Skeletal muscle cell (primary cell): ENCODE results near the gene LILRB3.
"Not testable (repeated sequence)": the region's sequence is repeated elsewhere in the genome, so short reads cannot be mapped to it uniquely, and the experiment has no call there.

Source experiments
- DNase-seq: peaks from one replicate; pipeline ENCODE4 v3.0.0-alpha.2; 2010; ENCODE audit warnings: low read depth
- H3K4me3 ChIP-seq: 2 replicates; pipeline ENCODE4 v1.5.1; 2011; ENCODE audit warnings: low read depth, mild to moderate bottlenecking, control low read depth, low read length, moderate library complexity

Gene LILRB3

DNA sequence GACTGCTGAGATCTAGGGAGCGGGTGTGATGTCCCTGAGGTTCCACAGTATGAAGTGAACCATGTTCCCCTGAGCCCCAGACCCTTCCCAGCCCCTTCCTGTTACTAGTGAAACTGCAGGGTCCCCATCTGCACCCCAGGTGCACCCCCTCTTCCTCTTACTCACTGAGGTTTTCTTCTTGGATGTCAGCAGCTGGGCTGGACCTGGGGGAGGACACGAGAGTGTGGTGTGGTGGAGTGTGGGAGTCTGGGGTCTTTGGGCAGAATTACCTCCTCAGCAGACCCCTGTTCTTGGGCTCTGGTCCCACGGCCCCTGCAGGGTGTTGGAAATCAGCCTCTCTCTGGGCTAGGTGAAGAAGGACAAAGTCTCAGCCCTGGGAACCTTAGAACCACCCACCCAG is 23.1 kb upstream of the LILRB3 start:
- H3K4me3 ChIP-seq = no peak overlapping the region
- no peak for DNase-seq

DNA sequence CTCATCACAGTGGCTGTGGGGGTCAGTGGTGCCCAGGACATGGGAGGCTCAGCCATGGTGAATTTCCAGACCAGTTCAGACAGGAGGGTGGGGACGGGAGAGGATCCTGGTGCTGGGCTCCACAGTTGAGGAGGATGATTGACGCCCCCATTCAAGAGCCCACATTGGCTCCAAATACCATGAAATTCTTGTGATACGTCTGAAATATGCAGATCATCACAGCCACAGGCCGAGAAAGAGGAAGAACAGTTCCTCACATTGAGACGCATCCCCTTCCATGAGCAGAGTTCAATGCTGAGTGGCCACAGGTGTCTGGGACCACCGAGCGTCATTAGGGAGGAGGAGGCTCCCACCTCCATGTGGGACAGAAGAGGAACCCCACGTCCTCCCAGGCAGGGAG is 21.0 kb upstream of the LILRB3 start:
- not testable (repeated sequence) for DNase-seq, H3K4me3 ChIP-seq

DNA sequence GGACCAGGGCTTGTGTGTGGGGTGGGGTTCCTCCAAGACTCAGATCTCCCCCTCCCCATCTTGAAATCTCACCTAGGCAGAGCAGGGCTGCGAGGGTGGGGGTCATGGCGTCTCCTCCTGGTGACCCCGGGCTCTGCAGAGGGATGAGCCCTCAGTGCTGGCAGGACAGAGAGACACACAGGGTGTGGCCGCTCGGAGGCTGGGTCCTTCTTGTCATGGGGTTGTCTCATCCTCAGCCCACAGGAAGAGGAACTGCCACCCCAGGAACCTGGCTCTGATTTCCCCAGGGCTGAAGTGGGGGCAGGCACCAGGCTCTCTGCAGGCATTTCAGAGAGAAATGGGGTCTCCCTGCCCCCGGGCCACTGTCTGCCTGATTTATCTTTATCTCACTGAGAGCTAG is 19.8 kb upstream of the LILRB3 start, which contains the start of gene LILRA6:
LILRA6 (minus strand) TSS at position 145 of the 400 bp plus-strand sequence.
- H3K4me3 ChIP-seq, DNase-seq: not testable (repeated sequence)

DNA sequence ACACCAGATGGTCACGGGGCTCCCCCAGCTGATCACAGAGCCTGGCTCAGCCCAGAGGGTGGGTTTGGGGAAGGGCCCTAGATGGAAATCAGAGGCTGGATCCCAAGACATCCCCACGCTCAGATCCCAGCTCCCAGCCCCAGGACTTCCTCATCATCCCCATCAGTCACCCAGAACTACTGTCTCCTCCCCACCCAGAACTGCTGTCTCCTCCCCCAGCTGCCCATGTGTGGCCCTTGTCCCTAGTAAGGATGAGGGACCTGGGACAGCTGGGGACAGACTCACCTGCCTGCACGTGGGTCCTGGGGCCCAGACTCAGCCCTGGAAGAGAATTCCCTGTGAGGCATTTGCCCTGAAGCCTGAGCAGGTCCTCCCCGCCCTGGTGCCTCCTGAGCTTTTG is 19.4 kb upstream of the LILRB3 start:
- not testable (repeated sequence) for DNase-seq

DNA sequence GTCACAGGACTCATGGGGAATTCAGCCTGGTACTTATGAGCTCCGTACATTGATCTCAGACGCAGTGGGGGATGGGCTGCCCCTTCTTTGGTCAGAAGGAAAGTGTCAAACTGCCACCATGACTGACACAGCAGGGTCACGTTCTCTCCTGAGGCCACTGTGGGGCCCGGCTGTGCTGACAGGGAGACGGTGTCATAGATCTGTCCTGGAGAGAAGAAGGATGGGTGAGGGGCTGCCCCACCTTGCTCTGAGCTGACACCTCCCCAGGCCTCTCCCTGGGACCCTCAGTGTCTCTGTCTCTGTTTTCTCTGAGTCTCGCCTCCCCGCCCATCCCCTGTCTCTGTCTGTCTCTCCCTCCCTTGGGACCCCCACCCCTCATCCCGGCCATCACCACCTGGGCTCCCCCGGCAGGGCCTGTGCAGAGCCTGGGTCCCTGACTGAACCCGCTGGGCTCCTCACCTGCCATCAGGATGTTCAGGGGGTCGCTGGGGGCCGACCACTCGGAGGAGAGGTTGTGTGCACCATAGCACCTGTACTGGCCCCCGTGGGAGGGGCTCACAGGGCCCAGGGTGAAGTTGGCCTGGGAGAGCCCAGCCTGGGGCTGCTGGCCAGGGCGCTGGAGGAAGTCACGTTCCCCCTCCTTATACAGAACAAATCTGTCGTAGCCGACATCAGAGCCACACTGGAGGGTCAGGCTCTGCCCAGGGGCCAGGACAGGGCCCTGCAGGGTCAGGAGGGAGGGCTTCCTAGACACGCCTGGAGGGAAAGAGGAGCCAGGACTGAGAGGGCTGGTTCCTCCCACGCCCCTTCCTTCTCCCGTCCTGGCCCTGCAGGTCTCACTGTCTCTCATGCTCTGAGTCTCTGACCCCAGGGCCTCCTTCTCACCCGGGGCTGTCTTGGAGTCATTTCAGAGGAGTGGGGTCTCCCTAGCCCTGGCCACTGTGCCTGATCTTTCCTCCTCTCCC is 17.8 kb upstream of the LILRB3 start:
- not testable (repeated sequence) for H3K4me3 ChIP-seq, DNase-seq

More for the DNA sequence above, 19.4 kb upstream of the LILRB3 start:
- not testable (repeated sequence) for H3K4me3 ChIP-seq

DNA sequence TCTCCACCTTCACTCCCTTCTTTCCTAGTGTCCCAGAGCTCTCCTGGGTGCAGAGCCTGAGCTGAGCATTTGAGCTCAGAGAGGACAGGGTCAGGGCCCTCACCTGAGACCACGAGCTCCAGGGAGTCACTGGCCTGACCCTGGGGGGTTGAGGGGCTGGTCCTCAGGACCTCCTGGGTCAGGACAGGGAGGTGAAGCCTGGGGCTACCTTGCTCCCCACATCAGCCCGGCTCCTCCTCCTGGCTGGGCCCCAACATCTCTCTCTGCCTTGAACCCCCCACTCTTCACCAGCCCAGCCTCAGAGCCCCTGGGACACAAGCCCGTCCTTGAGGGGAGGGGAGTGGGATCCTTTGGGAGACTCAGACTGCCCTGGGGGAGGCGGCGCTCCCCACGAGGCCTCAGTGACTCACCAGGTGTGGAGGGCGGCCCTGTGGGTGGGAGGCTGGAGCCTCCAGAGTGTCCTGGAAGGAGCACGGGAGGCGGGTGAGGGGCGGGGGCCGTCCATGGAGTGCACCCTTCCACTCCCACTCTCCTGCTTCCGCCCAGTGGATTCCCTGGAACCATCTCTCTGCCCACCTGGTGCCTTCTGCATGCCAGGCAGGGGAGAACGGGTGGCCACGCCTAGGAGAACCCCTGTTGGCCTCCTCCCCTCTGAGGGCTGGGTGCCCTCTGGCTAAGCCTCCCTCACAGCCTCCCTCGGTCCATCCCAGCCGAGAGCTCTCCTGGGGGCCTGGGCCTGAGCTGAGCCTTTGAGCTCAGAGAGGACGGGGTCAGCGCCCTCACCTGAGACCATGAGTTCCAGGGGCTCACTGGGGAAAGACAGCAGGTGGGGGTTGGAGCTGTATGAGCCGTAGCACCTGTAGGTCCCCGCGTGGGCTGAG is 16.9 kb upstream of the LILRB3 start:
- DNase-seq, H3K4me3 ChIP-seq: not testable (repeated sequence)

DNA sequence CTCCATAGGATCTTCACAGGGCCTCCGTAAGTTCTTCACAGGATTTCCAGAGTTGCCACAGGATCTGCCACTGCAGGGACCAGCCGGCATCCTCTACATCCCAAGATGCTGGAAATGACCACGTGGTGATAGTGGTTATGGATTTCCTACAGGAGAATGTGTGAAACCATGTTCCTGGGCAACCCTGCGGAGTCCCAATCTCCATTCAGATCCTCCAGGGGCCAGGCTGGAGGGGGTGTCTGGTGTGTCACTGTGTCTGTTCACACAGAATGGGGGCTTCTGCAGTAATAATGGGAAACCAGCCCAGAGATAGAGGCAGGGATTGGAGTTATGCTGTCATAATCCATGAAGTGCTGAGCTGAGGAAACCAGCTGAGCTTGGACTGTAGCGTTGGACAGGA is 11.1 kb upstream of the LILRB3 start:
- H3K4me3 ChIP-seq = no peak overlapping the region
- no peak for DNase-seq

DNA sequence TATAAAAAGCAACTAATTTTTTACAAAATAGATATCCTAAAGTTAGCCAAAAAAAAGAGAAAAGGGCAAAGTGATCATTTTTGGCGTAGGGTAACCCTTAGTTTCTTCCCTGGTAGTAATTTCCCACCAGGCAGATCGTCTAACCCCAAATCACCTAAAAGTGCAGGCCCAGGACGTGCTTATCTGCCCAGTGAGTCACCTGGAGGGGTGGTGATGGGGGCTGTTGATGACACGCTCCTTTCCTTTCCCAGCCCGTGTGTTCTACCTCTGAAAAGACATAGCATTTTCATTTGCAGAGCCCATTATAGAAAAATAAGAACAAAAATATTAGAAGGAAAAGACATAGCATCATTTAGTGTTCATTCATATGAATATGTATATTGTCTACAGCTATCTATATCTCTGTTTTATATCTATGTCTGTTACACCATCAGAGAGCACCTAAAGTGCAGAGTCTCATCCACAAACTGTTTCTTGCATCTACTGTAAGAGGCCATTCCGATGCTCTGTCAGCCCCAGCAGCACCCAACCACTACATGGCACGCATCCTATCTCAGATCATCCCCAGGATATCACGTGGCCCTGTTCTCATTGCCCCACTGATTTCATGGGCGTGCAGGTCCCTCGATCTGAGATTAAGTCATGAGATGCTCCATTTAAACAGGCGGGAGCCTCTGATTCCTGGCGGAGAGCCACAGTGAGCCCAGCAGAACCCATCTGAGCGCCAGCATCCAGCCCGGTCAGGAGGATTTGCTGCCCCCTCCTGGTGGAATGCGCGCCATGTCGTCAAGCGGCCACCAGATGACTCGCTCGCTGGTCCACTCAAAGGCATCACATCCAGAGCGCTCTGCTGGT is 8.5 kb upstream of the LILRB3 start:
- peak; percentile 39 for DNase-seq
- H3K4me3 ChIP-seq = no peak overlapping the region

DNA sequence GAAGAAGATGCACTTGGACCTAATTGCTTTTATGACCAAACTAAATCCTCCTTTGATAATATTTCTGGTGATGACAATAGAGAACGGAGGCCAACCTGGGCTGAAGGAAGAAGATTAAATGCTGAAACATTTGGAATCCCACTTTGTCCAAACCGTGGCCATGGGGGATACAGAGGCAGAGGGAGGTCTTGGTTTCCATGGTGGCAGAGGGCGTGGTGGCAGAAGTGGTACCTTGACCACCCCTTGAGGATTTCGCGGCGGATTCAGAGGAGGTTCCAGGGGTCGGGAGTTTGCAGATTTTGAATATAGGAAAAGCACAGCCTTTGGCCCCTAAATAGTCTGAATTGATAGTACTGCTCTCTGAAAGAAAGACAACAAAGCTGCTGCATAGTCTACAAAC is 7.2 kb upstream of the LILRB3 start:
- DNase-seq = no peak
- no peak overlapping the region for H3K4me3 ChIP-seq

DNA sequence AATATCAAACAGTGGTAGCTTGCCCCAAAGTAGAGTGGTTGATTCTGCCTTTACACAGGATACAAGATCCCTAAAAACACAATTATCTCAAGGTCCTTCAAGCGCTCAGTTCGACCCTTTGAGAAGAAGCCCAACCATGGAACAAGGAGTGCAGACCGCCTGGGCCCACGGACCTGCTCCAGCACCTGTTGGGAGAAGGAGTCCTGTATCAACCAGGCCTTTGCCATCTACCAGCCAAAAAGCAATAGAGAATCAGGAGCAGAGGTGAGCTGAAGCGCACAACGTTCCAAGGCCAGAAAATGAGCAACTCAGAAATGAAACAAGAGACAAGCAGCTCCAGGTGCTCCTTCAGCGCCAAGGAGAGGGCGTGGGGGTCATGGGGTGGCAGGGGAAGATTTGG is 6.3 kb upstream of the LILRB3 start:
- no peak overlapping the region for H3K4me3 ChIP-seq
- no peak for DNase-seq

DNA sequence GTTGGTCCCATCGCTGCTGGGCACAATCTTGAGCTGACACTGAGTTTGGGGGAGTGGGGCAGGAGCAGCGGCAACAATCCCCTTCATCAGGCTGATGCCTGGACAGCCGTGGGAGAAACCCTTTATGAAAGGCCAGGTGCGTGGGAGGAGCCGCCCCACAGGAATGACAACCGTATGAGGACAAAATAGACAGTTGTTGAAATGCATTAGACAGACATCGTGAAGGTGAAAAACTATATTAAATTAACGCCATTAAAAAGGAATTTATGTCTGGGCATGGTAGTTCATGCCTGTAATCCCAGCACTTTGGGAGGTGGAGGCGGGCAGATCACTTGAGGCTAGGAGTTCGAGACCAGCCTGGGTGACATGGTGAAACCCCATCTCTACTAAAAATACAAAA is 1.8 kb upstream of the LILRB3 start:
- not testable (repeated sequence) for DNase-seq, H3K4me3 ChIP-seq

DNA sequence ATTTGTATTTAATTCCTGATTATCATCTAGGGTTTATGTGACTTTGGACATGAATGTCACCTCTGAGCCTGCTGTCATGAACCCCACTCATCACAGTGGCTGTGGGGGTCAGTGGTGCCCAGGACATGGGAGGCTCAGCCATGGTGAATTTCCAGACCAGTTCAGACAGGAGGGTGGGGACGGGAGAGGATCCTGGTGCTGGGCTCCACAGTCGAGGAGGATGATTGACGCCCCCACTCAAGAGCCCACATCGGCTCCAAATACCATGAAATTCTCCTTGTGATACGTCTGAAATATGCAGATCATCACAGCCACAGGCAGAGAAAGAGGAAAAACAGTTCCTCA is 1.1 kb upstream of the LILRB3 start:
- H3K4me3 ChIP-seq, DNase-seq: not testable (repeated sequence)

DNA sequence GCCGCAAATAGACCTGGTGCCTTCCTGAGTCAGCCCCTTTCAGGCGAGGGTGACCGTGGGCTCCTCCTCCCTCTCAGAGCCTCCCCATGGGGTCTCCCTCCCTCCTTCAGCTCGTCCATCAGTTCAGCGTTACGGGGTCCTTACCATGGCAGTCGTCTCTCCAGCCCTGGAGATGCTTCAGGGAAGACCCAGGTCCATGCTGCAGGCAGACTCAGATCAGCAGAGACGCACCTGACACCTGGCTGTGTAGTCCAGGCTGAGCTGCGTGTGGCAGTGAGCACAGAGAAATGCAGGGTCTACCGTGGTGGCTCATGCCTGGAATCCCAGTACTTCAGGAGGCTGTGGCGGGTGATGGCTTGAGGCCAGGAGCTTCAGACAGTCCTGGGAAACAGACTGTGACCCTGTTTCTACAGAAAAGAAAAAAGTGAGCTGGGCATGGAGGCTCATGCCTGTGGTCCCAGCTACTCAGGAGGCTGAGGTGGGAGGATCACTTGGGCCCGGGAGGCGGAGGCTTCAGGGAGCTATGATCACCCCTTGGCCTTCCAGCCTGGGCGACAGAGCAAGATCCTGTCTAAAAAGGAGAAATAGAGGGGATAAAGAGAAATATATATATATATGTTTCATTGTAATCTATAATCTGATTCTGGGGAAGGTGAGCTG is 600 bp upstream of the LILRB3 start:
- not testable (repeated sequence) for H3K4me3 ChIP-seq, DNase-seq

DNA sequence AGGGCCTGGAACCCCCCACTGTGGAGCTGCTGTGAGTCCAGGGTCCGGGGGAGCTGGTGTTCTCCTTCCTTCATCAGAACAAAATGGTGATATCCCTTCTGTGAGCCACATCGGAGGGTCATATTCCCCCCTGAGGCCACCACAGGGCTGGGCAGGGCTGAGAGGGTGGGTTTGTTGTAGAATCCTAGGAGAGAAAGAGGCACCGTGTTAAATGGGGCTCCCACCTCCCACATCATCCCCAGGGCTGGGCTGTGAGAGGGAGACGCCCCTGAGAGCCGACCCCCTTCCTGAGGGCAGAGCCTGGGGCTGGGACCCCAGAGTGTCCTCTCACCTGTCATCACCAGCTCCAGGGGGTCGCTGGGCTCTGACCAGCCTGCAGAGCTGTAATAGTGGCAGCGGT is 860 bp downstream of the LILRB3 start:
- not testable (repeated sequence) for DNase-seq, H3K4me3 ChIP-seq

DNA sequence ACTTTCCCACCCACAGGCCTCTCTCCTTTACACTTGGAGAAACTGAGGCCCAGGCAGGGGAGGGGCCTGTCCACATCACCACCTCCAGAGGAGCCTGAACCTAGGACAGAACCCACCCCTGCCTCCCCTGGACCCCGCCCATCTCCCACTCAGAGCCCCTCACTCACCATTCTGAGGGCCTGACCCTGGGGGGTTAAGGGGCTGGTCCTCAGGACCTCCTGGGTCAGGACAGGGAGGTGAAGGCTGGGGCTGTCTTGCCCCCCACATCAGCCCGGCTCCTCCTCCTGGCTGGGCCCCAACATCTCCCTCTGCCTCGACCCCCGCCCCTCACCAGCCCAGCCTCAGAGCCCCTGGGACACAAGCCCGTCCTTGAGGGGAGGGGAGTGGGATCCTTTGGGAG is 3.1 kb downstream of the LILRB3 start:
- not testable (repeated sequence) for DNase-seq

DNA sequence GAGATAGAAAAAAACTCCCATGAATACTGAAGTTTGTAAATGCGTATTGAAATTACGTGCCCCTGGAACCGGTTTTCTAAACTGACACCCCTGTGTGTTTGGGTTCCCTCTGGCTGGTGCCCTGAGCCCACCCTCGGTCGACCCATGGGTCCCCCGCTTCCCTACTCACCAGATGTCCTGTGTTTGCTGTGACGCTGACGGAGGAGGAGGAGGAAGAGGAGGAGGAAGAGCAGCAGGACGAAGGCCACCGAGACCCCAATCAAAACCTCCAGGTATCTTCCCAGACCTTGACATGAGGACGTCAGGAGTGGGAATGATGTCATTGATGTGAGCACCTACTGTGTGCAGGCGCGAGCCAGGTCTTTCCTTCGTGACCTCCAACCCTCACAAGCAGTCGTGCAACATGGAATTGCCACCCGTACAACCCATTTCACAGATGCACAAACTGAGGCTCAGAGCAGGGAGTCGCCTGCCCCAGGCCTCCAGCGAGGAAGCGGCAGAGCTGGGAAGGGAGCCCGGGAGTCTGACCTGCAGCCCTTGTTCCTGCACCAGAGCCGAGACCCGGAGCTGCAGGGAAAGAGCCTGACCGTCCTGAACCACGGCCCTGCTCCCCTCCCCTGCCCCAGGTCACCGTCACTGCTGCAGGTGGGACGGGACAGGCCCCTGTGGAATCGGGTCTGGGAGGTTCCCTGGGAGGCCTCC is 3.7 kb downstream of the LILRB3 start:
- H3K4me3 ChIP-seq = no peak overlapping the region
- DNase-seq = no peak

More for the DNA sequence above, 3.1 kb downstream of the LILRB3 start:
- not testable (repeated sequence) for H3K4me3 ChIP-seq

DNA sequence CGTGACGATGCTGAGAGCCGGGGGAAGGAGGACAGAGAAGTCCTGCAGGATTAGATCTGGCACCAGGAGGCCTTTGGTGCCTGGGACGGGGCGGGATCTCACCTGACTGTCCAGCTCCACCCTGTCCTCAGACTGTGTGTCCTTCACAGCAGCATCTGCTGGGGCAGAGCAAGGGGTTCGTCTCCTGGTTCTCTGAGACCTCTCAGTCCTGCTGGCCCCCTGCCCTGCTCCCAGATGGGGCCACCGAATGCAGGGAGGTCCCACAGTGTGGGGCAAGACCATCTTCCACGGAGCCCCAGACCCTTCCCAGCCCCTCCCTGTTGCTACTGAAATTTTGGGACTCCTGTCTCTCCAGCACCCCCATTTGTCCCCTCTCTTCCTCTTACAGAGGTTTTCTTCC is 4.5 kb downstream of the LILRB3 start:
- H3K4me3 ChIP-seq = no peak overlapping the region
- no peak for DNase-seq

DNA sequence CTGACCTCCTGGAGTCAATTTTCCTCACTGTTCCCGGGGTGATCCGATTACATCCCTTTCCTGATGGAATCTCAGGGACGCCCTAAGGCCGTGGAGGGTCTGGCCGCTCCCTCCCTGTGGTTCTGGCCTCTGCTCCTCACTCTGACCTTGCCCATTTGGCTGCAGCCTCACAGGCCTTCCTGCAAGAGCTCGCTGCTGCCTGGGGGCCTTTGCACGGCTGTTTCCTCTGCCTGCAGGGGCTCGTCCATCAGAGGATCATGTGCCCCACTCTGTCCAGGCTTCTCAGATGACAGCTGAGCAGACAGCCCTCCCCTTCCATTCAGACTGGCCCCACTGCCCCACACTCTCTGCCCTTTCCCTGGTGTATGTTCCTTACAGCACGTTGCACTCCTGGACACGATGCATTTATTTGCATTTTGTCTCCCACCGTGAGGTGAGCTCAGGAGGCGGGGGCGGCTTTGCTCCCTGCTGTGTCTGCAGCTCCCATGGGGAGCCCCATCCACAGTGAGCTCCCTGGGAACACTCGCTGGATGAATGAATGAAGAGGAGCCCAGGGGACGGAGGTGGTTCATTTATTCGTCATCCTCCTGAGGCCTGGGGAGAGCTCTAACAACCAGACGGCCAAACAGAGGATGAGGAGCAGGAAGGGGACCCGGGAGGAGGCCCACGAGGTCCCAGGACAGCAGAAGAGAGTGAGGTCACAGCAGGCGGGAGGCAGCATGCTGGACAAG is 5.1 kb downstream of the LILRB3 start:
- H3K4me3 ChIP-seq, DNase-seq: not testable (repeated sequence)
